Limb (tissue), 2 donors: ENCODE data around the gene NECTIN1.

Source experiments
- DNase-seq, 2 donors: peaks; one replicate each; pipeline ENCODE4 v3.0.0-alpha.2; 2016; ENCODE audit errors: extremely low spot score in 2 of 2

NECTIN1 gene

DNA sequence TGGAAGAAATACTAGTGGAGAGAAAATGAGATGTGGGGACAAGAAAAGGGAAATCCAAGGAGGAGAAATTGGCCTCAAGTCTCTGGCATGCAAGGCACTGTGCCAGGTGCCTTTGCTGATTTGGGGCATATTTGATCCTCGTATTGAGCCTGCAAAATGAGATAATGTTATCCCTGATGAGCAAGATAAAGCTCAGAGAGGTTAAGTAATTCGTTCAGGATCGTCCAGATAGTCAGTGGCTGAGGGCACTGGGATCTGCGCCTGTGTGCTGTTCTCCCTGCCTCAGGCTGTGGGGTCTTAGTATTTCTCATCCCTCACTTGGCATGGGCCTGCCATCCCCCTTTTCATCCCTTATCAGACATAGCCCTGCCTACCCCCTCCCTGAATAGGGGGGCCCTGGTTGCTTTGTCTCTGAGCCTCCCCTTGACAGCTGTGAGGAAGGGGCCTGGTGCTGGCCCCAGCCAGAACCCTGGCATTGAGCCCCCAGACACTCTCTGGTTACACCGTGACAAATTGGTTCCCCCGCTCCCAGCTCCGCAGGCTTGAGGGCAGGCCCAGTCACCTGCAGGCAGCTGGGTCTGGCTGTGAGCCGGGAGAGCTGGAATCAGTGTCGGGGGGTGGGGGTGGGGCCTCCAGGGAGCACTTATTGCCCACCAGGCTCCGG lies 85.7 kb downstream of the NECTIN1 start:
- peak; percentile 68 to 73 for DNase-seq

DNA sequence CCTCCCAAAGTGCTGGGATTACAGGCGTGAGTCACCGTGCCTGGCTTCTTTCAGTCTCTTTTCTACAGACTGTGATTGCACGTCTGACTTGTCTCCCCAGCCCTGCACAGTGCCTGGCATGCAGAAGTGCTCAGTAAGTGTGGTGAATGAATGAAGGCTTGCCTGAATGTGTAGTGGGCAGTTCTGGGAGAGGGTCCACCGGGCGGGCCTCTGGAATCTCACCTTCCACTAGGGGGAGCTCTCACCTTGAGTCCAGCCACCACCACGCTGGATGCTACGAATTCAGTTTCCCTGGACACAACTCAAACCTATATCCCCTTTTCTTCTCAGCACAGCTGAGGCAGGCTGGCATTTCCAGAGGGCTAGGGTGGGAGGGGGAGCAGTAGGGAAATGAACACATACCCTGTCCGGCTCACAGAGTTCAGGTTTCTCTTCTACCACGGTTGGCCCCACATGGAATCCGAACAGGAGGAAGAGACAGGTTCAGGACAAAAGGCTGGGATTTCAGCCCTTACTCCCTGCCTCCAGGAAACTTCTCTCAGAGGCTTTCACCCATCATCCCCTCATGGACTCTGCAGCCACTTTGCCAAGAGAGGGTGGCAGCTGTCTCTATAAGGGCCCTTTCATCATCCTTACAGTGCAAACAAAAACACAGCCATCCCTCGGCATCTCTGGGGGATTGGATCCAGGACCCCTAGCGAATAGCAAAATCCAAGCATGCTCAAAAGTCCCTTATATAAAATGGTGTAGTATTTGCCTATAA lies 86.8 kb downstream of the NECTIN1 start:
- DNase-seq = no peak

DNA sequence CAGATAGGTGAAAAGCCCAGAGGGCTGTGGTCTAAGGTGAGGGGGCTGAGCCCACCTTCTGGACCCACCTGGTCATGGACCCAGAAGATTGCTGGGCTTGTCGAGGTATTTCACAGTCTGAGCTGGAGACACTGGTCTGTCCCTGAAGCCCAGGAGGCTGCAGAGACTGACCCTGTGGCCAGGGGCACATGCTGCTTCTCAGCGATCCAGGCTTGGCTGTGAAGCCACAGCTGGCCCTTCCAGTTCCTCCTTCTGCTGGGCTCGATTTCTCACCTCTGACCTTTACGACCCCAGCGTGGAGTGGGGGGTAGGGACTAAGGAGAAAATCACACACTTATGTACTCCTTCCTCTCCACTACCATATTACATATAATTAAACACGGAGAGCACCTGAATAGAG lies 88.5 kb downstream of the NECTIN1 start:
- no peak for DNase-seq

GRCh38 chr11:119639642-119640205 lies 89.3 kb downstream of the NECTIN1 start:
- no peak for DNase-seq

DNA sequence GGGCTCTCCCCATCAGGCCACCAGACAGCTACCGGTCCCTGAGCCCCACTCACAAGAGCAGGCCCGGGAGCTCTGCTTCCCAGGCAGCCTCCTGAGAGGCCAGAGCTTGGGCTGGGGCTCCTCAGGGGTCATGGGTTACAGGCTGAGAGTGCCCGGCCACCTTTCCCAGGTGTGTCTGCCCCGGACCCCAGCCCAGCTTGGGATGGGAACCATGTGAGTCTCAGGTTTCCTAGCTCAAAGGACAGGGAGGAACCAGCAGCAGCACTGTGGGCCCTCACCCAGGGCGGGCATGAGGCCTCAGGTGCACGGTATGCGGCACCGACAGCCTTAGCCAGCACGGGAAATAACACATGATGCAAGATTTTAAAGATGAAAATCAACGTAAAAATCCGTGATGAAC lies 90.1 kb downstream of the NECTIN1 start:
- DNase-seq = no peak

- DNase-seq = no peak
Measured at GRCh38 chr11:119637481-119637880, 91.5 kb downstream of the NECTIN1 start.

DNA sequence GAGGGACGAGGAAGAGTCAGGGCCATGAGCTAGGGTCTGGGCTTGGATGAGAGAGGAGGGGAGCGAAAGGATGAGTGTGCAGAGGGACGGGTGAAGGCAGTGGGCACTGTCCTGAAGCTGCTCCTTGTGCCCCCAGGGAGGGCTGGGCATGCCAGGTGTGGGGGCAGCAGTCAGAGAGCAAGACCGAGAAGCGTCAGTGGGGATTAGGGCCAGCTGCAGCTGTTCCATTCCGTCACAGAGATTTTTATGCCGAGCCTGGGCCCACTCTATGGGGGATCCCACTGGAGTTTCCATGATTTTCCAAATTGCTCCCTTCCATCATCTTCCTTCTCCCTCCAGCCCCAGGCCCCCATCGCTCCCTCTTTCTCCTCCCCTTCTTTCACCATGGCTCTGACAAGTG lies 93.2 kb downstream of the NECTIN1 start:
- DNase-seq = peak in 1 of 2 donors; percentile 26

GRCh38 chr11:119635041-119635740 lies 93.8 kb downstream of the NECTIN1 start:
- DNase-seq = no peak

DNA sequence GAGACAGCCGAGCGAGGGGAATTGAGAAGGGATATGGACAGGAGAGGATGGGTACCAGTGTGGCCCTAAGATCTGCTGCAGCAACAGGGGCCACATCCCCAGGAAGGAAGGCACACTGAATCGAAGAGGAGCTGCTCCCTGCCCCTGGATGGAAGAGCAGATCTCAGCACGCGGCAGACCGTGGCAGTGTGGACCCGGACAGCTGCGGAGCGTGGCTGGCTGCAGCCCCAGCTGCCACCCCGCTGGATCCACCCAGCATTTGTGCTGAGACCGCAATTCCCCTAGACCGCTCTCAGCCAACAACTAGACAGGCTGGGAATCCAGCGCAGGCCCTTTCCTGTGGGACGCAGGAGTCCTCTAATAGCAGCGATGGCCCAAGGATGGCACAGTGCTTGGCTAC lies 94.7 kb downstream of the NECTIN1 start:
- peak in 1 of 2 donors; percentile 26 for DNase-seq

GRCh38 chr11:119629834-119630624 lies 99.0 kb downstream of the NECTIN1 start:
- DNase-seq = no peak

- DNase-seq = no peak
Measured at GRCh38 chr11:119629085-119629484, 99.9 kb downstream of the NECTIN1 start.

- no peak for DNase-seq
Measured at GRCh38 chr11:119627286-119627685, 101.7 kb downstream of the NECTIN1 start.

DNA sequence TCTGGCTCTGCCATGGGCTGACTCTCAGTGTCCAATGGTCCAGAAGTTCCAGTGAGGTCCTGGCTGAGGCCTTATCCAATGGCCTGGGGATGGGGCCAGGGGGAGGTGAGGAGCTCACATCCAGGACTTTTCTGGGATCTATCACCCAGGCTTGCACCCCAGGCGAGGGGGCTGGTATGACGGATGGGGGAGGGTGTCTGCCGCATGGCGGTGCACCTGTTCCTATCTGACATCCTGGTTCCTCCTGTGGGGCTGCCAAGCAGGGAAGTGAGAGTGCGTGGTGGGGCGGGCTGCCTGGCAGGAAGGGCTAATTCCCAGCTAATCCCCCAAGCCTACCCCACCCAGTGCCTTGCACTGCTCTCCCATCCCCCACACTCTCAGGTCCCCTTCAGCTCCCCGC lies 102.1 kb downstream of the NECTIN1 start:
- DNase-seq = peak; percentile 67 to 68

DNA sequence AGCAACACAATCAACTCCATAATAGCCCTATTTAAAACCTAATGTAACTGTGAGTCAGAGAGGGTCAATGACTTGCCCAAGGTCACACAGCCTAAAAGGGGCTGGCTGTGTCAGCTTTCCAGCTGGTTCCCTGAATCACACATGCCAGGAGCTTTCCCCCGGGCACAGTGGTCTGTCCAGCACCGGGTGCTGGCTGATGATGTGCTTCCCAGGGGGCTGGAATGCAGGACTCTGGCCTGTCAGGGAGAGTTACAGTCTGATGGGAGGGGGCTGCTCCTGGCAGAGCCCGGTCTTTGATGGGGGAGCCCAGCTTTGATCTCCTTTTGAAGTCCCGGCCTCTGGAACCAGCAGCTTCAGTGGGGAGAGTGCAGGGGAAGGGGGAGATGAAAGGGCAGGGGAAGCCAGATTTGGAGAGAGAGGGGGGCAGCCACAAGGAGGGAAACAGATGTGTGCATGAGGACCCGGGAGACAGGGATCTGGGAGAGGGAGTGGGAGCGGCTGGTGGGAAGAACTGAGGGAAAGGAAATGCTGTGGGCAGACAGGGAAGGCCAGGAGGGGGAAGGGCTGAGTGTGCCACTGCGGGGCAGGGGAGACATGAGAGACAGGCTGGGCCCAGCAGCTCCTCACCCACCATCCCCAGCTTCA lies 102.7 kb downstream of the NECTIN1 start:
- DNase-seq = peak; percentile 49 to 53

DNA sequence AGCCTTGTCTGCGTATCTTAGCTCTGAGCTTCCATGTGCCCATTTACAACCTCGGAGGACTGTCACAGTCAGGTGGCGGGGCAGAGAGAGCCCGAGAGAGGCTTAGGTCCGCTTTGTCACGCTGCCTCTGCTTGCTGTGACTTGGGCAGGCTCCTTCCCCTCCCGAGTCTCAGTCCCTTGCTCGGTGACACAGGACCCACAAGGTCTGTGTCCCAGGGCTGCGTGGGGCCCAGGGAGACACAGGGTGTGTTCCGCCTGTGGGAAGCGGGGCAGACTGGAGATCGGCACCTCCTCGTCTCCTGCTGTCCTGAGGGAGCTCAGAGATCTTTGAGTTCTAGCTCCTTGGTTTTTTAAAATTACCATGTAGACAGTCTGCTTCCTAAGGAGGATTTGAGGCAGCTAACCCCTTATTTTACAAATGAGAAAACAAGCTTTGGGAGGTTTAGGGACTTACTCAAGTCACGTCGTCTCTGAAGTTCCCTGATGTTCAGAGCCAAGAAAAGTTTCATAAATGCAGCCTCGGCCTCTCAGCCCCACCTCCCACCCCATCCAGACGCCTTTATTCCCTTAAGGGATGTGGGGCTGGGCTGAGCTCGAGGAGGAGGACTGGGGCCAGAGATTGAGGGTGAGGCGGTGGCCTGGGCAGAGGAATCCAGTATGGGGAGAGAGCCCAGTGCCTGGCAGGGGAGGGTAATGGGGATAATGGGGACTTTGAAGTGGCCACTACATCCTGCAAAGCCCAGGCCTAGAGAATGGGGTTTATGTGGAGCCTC lies 103.6 kb downstream of the NECTIN1 start:
- no peak for DNase-seq

- DNase-seq = no peak
Measured at GRCh38 chr11:119624629-119625028, 104.4 kb downstream of the NECTIN1 start.

- DNase-seq = peak in 1 of 2 donors; percentile 49
Measured at GRCh38 chr11:119624102-119624615, 104.8 kb downstream of the NECTIN1 start.

GRCh38 chr11:119623682-119624081 lies 105.3 kb downstream of the NECTIN1 start:
- DNase-seq = no peak

DNA sequence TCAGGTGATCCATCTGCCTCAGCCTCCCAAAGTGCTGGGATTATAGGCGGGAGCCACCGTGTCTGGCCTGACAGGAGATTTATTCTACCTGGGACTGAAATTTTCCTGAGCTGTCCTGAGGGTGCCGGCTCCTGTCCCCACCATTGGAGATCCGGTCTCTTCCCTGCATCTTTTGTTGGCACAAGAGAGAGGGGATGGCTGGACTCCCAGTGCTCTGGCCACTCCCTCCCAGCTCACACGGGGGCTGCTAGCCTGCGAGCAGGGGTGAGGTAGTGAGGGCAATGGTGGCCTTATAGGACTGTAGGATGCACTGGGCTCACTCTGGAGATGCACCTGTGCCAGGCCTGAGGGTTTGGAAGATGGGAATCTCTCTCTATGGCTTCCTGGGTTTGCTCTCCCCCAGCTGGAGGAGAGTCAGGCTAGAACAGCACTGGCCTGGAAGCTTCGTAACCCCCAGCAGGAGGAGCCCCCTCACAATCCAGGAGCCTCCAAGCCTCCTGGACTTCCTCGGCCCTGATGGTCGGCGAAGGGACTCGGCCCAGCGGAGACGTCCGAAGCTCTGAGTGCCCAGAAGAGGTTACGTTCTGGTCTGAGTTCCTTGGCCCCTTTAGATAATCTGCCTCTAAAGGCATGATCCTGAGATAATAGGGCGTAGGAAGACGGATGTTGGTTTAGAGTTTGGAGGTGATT lies 106.4 kb downstream of the NECTIN1 start:
- DNase-seq = no peak
